ENCODE measurements around the gene SELENOP.
A peak's percentile ranks its signal among the peaks of the same experiment; 100 is the strongest.

- TF ChIP-seq ETS1 (CRISPR knock-in tag; IDR thresholded peaks at IDR 0.05), result no peak
- TF ChIP-seq BCL3 (CRISPR knock-in tag; IDR thresholded peaks at IDR 0.05), result no peak
- TF ChIP-seq ZNF792 (CRISPR knock-in tag; IDR thresholded peaks at IDR 0.05), result no peak
- TF ChIP-seq NFIC (IDR thresholded peaks at IDR 0.05; ENCODE audit: low read length), result no peak
- no peak for TF ChIP-seq CTCF (CRISPR knock-in tag; IDR thresholded peaks at IDR 0.05)
- TF ChIP-seq RAD51 (IDR thresholded peaks at IDR 0.05; ENCODE audit: borderline replicate concordance), result no peak
- no peak for TF ChIP-seq KAT2B (IDR thresholded peaks at IDR 0.05; ENCODE audit: borderline replicate concordance, low read depth, low read length)
- TF ChIP-seq ZNF652 (CRISPR knock-in tag; IDR thresholded peaks at IDR 0.05; ENCODE audit: borderline replicate concordance, low read depth), result 0 out of 2 replicates have a peak, but pooled peaks have one; percentile 2
- TF ChIP-seq KAT7 (CRISPR knock-in tag; IDR thresholded peaks at IDR 0.05; ENCODE audit: borderline replicate concordance), result no peak
- TF ChIP-seq GRHL1 (CRISPR knock-in tag; conservative IDR thresholded peaks at IDR 0.05), result no peak
- no peak for TF ChIP-seq HDAC2 (CRISPR knock-in tag; IDR thresholded peaks at IDR 0.05)
- TF ChIP-seq ELF4 (CRISPR knock-in tag; IDR thresholded peaks at IDR 0.05; ENCODE audit: borderline replicate concordance), result no peak
- TF ChIP-seq NR0B2 (CRISPR knock-in tag; IDR thresholded peaks at IDR 0.05), result no peak
These were observed 680 bp downstream of the SELENOP start for GRCh38 chr5:42810834-42811590.
